ENCODE data around the gene IRF4. TPM values are rescaled to one million over a fixed set of nuclear protein-coding genes. Genes with fewer than 3 reads are reported as not detected.
A peak's percentile ranks its signal among the peaks of the same experiment; 100 is the strongest.

Gene IRF4
- 100 to 1,000 TPM; 112 to 388 TPM for total RNA-seq

DNA sequence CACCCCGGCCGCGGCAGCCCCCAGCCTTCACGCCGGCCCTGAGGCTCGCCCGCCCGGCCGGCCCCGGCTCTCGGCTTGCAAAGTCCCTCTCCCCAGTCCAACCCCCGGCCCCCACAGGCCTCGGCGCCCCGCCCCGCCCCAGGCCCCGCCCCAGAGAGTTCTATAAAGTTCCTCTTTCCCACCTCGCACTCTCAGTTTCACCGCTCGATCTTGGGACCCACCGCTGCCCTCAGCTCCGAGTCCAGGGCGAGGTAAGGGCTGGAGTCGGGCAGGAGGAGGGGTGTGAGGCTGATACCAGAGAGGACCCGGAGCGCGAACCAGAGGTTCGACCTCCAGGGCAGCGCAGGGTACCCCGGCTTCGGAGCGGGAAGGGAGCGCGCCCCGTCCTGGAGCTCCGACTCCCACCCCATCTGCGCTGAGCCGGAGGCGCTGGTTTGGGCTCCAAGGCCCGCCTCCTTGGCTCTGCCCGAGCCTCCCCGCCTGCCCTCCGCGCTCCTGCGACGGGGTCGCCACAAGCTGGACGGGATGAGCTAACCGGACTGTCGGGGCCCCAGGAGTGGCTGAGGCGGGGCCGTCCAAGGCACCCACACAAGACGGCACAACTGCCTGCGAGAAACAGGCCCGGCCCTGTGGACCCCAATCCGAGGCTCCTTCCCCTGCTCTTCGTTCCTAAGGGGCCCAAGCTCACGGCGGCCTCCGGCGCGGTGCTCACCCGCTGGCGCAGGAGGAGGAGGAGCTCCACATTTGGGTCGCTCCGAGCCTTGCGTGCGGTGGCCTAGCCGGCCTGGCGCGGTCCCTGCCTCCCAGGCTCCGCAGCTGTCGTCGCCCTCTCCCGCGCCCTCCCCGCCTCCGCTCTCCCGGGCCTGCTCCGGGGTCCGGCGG lies at the start of gene IRF4:
Gene IRF4, plus strand, starts transcription at position 194 of the 882 bp plus-strand sequence. CDS start 1,401 bp downstream, outside the sequence.
- peak within 1 kb of the TSS; percentile 86 for H3K4me3 Mint-ChIP-seq
- H3K9me3 Mint-ChIP-seq, result no peaks in the 10 kb centered on the region
- peak within 1 kb of the TSS; percentile 84 to 85 for H3K27ac Mint-ChIP-seq
- DNase-seq (ENCODE audit: low spot score) (peak; percentile 71), ATAC-seq (peak; percentile 75 to 82)
- H3K4me1 Mint-ChIP-seq (ENCODE audit: low read depth in 2 of 2), result peaks cover 43 to 52% of the 10 kb centered on the region in 2 donors
- H3K36me3 Mint-ChIP-seq, result peaks cover 20% of the 10 kb centered on the region
- peaks cover 13 to 21% of the 10 kb centered on the region in 2 donors for H3K27me3 Mint-ChIP-seq

DNA sequence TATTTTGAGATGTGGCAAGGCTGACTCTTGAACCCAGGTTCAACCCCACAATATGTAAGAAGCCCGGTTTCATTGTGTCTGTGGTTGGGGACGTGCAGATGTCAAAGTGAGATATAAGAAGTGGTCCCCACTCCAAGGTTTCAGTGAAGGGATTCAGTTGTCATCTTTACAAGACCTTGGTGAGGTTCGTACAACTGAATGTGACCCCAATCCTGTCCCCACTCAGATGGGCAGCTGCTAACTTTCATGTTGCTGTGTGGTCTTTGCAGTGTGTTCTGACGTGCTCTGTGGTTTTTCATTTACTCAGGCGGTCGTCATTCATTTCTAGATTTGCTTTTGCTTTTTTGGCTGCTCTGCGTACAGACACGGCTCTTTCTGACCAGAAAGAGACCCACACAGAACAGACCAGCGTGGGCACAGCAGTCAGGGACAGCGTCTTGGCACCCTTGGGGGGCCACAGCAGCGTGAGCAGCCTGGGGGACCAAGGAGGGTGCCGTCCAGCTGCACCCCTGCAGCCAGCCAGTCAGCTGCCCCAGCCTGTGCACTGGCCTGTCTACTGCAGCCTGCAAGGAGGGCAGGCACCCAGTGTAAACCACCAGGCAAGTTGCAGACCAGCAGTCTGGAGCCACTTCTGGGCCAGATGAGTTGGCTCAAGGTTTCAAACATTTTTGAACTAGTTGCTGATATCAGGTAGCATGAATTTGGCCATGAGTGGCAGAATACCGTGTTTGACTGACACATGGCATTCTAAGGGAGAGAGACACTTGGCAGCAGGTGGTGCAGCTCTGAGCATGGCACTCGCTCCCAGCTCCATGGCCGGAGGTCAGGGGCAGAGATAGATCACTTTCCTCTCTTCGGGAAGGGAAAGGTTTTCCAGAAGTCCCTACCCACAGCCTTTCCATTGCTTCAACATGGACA lies 49.4 kb upstream of the IRF4 start:
- Mint-ChIP-seq H3K4me3 (peak overlapping the region; percentile 78), H3K4me1 (ENCODE audit: low read depth in 2 of 2) (peaks cover 46 to 50% of the 10 kb centered on the region in 2 donors), H3K27me3 (no peaks in the 10 kb centered on the region), H3K9me3 (no peaks in the 10 kb centered on the region), H3K27ac (peak overlapping the region; percentile 53 to 75), H3K36me3 (no peaks in the 10 kb centered on the region)
- DNase-seq (ENCODE audit: low spot score), result no peak
- peak; percentile 63 to 75 for ATAC-seq

DNA sequence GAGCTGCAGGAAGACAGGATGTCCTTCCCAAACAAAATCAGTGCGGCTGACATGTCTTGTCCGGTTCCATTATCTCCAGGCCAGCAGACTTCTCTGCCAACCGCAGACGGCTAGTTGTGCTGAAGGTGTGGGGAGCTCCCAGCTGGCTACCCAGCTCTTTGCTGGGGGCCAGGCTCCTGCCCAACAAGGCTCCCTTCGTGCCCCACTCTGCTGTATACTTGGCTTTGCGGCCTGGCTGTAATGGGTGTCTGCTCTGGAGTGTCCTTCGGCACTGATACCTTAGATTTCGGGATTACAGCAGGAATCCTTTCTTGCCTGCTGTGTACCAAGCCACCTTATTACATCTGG lies 48.7 kb upstream of the IRF4 start:
- Mint-ChIP-seq H3K27me3 (no peaks in the 10 kb centered on the region), H3K36me3 (no peaks in the 10 kb centered on the region), H3K27ac (no peak overlapping the region), H3K9me3 (no peaks in the 10 kb centered on the region), H3K4me1 (ENCODE audit: low read depth in 2 of 2) (peaks cover 39 to 44% of the 10 kb centered on the region in 2 donors), H3K4me3 (peak overlapping the region; percentile 78)
- DNase-seq (ENCODE audit: low spot score) (no peak), ATAC-seq (no peak)

DNA sequence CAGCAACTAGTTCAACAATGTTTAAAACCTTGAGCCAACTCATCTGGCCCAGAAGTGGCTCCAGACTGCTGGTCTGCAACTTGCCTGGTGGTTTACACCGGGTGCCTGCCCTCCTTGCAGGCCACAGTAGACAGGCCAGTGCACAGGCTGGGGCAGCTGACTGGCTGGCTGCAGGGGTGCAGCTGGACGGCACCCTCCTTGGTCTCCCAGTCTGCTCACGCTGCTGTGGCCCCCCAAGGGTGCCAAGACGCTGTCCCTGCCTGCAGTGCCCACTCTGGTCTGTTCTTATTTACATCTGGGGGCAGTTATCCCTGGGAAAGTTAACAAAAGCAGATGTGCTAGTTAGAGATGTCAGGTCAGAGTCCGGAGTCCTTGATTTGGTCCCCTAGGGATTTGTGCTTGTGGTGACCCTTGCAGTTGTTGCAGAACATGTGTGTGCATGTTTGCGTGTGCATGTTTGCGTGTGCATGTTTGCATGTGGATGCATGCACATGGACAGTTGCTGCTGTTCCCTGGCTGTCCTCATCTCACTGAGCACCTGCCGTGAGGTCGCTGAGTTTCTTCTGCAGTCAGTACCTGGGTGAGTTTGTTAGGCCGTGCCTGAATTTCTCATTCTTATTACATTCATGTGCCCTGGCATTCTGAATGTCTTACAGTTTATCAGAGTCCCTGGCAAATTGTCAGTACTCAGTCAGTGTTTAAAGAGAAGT lies 48.2 kb upstream of the IRF4 start:
- ATAC-seq, result no peak
- no peaks in the 10 kb centered on the region for H3K27me3 Mint-ChIP-seq
- H3K27ac Mint-ChIP-seq, result no peak overlapping the region
- H3K9me3 Mint-ChIP-seq, result no peaks in the 10 kb centered on the region
- H3K4me3 Mint-ChIP-seq, result peak overlapping the region; percentile 78
- DNase-seq (ENCODE audit: low spot score), result no peak
- peaks cover 35 to 40% of the 10 kb centered on the region in 2 donors for H3K4me1 Mint-ChIP-seq (ENCODE audit: low read depth in 2 of 2)
- H3K36me3 Mint-ChIP-seq, result peaks cover 1% of the 10 kb centered on the region

DNA sequence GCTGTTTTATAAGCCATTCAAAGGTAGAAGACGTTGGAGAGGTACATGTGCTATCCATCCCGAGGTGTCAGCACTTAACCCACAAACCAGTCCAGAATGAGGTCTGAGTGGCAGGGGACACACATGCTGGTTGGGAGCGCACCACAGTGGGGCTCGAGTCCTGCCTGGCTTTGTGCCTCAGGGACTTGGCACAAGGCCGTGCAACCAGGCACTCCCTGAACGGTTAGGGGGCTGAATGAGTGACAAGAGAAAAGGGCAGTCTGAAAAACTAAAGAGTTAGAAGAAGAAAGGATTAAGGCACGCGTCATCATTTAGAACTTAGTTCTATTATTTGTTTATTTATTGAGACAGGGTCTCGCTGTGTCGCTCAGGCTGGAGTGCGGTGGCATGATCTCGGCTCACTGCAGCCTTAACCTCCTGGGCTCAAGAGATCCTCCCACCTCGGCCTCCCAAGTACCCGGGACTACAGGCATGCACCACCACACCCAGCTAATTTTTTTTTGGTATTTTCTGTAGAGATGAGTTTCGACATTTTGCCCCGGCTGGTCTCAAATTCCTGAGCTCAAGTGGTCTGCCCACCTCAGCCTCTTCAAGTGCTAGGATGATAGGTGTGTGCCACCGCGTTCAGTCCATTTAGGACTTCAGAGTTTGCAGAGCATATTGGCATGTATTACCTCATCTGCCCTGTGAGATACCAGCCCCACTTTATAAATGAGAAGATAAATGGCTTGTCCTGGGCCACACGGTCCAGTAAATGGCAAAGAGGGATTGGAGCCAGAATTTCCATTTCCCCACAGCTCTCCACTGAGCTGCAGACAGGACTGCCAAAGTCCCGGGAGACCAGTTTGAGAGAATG lies 47.4 kb upstream of the IRF4 start:
- peaks cover 30 to 33% of the 10 kb centered on the region in 2 donors for H3K4me1 Mint-ChIP-seq (ENCODE audit: low read depth in 2 of 2)
- H3K36me3 Mint-ChIP-seq, result peaks cover 5% of the 10 kb centered on the region
- DNase-seq (ENCODE audit: low spot score) (no peak), ATAC-seq (no peak)
- H3K4me3 Mint-ChIP-seq, result no peak overlapping the region
- H3K9me3 Mint-ChIP-seq, result no peaks in the 10 kb centered on the region
- H3K27ac Mint-ChIP-seq, result peak overlapping the region in 1 of 2 donors; percentile 55
- no peaks in the 10 kb centered on the region for H3K27me3 Mint-ChIP-seq

DNA sequence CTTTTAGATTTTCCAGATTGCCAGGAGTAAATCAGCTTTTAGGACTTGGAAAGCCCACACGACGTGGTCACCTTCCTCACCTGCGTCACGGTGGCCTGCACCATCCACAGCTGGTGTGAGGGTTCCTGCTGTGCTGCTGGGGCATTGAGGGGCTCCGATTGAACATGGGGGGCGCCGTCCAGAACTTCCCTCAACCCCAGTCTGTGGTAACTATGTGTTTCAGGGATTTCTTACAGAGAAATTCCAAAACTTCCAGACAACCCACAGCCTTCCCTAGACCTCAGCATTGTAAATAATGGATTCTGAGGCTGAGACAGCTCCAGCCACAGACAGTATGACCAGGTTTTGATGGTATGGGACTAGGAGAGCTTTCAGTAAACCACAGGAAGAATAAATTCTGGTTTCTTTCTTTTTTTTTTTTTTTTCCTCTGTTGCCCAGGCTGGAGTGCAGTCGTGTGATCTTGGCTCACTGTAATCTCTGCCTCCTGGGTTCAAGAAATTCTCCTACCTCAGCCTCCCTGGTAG lies 46.7 kb upstream of the IRF4 start:
- peaks cover 24 to 26% of the 10 kb centered on the region in 2 donors for H3K4me1 Mint-ChIP-seq (ENCODE audit: low read depth in 2 of 2)
- H3K36me3 Mint-ChIP-seq, result peaks cover 5% of the 10 kb centered on the region
- no peak overlapping the region for H3K4me3 Mint-ChIP-seq
- no peaks in the 10 kb centered on the region for H3K9me3 Mint-ChIP-seq
- H3K27ac Mint-ChIP-seq, result no peak overlapping the region
- no peak for DNase-seq (ENCODE audit: low spot score)
- H3K27me3 Mint-ChIP-seq, result no peaks in the 10 kb centered on the region
- ATAC-seq, result no peak

DNA sequence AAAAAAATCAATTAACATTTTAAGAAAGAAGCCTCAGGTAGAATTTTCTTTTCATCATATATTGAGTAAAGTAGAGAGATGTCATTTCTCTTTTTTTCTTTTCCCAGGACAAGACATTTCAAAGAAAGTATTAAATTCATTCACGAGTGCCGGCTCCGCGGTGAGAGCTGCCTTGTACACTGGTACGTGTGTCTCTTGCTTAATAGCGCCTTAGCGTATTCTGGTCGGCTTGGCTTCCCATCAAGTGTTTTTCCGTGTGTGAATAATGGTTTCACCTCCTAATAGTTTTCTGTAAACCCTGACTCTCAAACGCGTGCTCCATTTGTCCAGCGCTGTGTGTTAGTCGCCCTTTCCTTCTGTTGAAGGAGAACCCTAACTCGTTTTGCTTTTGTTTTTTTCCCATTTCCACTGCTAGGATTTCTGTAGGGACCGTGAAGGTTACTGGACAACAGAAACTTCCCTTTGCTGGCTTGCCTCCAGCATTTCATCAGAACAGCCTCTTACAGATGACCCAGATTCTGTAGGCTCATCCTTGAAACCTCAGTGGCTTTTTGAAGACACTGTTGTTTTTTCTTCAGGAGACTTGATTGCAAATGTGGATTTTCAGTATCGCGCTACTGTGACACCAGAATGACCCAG lies 45.7 kb upstream of the IRF4 start:
- no peak for DNase-seq (ENCODE audit: low spot score)
- no peak for ATAC-seq
- H3K27me3 Mint-ChIP-seq, result no peaks in the 10 kb centered on the region
- H3K36me3 Mint-ChIP-seq, result peaks cover 5% of the 10 kb centered on the region
- H3K9me3 Mint-ChIP-seq, result no peaks in the 10 kb centered on the region
- H3K27ac Mint-ChIP-seq, result no peak overlapping the region
- no peak overlapping the region for H3K4me3 Mint-ChIP-seq
- H3K4me1 Mint-ChIP-seq (ENCODE audit: low read depth in 2 of 2), result peaks cover 16 to 18% of the 10 kb centered on the region in 2 donors

DNA sequence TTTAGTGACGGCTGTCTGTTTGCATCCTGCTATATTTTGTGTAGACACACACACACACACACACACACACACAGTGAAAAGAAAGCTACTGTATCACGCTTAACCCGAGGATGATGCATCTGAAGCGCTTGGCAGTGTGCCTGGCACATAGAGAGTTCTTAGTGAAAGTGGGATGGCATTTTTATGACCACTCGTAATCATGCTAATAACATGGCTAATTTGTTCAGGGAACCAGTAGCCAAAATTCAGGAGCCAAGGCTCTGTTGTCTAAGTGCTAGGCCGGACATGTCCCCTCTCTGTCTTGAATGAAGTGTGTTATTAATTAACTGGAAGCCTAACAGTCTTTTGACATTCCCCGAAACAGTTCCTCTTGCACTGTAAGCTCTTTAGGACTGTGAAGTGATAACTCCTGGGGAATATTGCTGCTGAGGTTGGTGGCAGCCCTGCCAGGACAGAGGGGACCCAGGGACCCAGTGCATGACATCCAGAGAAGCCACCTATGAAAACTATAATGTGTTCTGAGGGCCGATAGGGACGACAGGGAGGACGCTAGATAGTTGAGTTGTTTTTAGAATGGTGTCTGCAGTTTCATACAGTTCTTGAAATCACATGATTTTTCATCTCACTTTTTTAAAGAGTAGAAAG lies 45.0 kb upstream of the IRF4 start:
- H3K36me3 Mint-ChIP-seq, result peaks cover 5% of the 10 kb centered on the region
- DNase-seq (ENCODE audit: low spot score) (no peak), ATAC-seq (no peak)
- peaks cover 11% of the 10 kb centered on the region in 2 donors for H3K4me1 Mint-ChIP-seq (ENCODE audit: low read depth in 2 of 2)
- H3K27ac Mint-ChIP-seq, result no peak overlapping the region
- H3K9me3 Mint-ChIP-seq, result no peaks in the 10 kb centered on the region
- H3K27me3 Mint-ChIP-seq, result no peaks in the 10 kb centered on the region
- no peak overlapping the region for H3K4me3 Mint-ChIP-seq

DNA sequence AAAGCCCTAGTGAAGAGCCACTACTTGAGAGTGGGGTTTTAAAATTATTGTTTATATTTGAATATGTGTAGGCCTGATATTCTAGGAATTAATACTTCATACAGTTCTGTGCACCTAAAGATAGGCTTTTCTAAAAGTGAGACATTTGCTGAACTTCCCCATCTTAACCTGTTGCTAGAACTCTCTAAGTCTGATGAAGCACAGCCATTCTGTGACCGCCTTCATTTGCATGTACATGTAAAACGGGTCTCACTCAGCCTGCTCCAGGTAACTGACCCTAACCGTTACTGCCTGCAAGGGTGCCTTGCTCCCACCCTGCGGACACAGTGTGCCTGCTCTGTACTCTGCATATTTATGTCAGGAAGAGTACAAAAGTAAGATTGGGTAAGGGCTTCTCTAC lies 44.3 kb upstream of the IRF4 start:
- H3K27ac Mint-ChIP-seq, result no peak overlapping the region
- peaks cover 4% of the 10 kb centered on the region in 2 donors for H3K4me1 Mint-ChIP-seq (ENCODE audit: low read depth in 2 of 2)
- H3K36me3 Mint-ChIP-seq, result peaks cover 5% of the 10 kb centered on the region

DNA sequence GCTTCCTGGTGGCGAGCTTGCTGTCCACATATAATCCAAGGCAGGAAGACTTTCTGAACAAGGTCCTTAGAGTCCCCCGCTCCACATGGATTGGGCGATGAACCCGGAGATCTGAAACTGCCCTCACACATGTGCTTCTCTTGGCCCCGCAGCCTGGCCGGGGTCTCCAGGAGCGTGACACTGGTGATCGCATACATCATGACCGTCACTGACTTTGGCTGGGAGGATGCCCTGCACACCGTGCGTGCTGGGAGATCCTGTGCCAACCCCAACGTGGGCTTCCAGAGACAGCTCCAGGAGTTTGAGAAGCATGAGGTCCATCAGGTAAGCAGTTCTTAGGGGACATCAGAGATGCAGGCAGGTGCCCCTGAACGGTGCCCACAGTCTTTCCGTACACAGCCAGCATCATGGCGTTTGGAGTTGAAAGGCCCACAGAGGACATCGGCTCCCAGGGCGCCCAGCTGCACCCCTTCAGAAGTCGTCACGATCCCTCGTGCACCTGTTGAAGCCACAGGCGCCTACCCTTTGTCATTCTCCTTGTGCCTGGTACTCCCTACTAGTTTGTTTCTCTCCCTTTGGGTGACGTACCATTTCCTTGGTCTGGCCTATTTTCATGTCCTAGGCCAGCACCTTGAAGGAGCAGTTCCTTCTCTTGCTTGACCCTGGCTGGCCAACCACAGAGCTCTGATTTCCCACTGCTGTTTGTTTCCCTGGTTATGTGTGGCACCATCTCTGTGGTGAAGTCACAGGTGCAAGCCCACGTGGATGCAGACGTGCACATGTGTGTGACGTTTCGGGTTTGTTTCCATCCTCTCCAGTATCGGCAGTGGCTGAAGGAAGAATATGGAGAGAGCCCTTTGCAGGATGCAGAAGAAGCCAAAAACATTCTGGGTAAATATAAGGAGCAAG lies 43.3 kb upstream of the IRF4 start:
- Mint-ChIP-seq H3K36me3 (peaks cover 5% of the 10 kb centered on the region), H3K27me3 (no peaks in the 10 kb centered on the region), H3K4me3 (no peak overlapping the region)

More for the DNA sequence above, 44.3 kb upstream of the IRF4 start:
- no peaks in the 10 kb centered on the region for H3K27me3 Mint-ChIP-seq
- no peaks in the 10 kb centered on the region for H3K9me3 Mint-ChIP-seq
- no peak for ATAC-seq
- no peak overlapping the region for H3K4me3 Mint-ChIP-seq
- no peak for DNase-seq (ENCODE audit: low spot score)

DNA sequence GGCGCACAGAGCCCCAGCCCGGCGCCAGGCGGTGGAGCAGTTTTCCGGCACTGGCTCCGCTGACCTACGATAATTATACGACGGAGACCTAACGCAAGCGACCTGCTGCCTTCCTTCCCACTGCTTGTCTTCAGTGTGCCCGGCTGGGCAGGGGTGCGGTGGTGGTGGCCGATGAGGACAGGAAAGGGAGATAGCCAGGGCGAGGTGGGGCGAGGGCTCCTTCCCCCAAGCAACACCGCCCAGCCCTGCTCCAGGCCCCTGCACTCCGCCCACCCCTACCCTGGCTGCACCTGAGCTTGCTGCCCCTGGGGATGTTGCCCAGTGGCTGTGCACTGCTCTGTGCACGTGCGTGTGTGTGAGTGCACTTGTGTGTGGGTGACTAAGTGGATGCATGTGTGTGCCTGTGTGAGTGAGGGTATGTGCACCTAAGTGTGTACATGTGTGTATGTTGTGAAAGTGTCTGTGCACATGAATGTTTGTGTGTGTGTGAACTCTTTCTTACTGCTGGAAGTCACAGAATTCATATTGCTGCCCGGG lies 42.6 kb upstream of the IRF4 start:
- ATAC-seq, result peak in 1 of 2 donors; percentile 4
- H3K4me3 Mint-ChIP-seq, result no peak overlapping the region
- no peaks in the 10 kb centered on the region for H3K27me3 Mint-ChIP-seq
- peaks cover 5% of the 10 kb centered on the region for H3K36me3 Mint-ChIP-seq
- DNase-seq (ENCODE audit: low spot score), result no peak
- no peak overlapping the region for H3K27ac Mint-ChIP-seq
- no peaks in the 10 kb centered on the region for H3K9me3 Mint-ChIP-seq
- peaks cover 4% of the 10 kb centered on the region in 2 donors for H3K4me1 Mint-ChIP-seq (ENCODE audit: low read depth in 2 of 2)

More for the DNA sequence above, 43.3 kb upstream of the IRF4 start:
- H3K27ac Mint-ChIP-seq, result no peak overlapping the region
- no peaks in the 10 kb centered on the region for H3K9me3 Mint-ChIP-seq
- ATAC-seq (no peak), DNase-seq (ENCODE audit: low spot score) (no peak)
- H3K4me1 Mint-ChIP-seq (ENCODE audit: low read depth in 2 of 2), result peaks cover under 1 to 4% of the 10 kb centered on the region in 2 donors

Measured in natural killer cell treated with Interleukin-12 subunit alpha and Interleukin-12 subunit beta and Interleukin-15 and Interleukin-18, amount 100 ng/mL, for 72 hours (primary cell).